Activated CD4-positive, alpha-beta memory T cell treated with anti-CD3 and anti-CD28 coated beads for 36 hours (primary cell): ENCODE data around the gene ZBTB9. TPM values are rescaled to one million over a fixed set of nuclear protein-coding genes. Genes with fewer than 3 reads are reported as not detected.

Source experiments
- CTCF ChIA-PET: fragments of 350-600 bp; sonication (Branson Sonifier 250); formaldehyde crosslinking; loops from one replicate; lab custom pipeline; 2021; ENCODE audit warnings: antibody characterized with exemption, inconsistent platforms; lab: Charles Lee
- POLR2A ChIA-PET: fragments of 350-600 bp; sonication (Branson Sonifier 250); formaldehyde crosslinking; loops from one replicate; lab custom pipeline; 2021; ENCODE audit warnings: antibody characterized with exemption; lab: Charles Lee
- DNase-seq: peaks from one replicate; pipeline ENCODE4 v3.0.0-alpha.2; 2020
- H3K27ac Mint-ChIP-seq: one replicate; pipeline ENCODE4 v1.8.0; 2021; ENCODE audit warnings: mixed read lengths
- H3K27me3 Mint-ChIP-seq: one replicate; pipeline ENCODE4 v1.8.0; 2021; ENCODE audit warnings: mixed read lengths
- H3K36me3 Mint-ChIP-seq: one replicate; pipeline ENCODE4 v1.8.0; 2021; ENCODE audit warnings: mixed read lengths
- H3K4me1 Mint-ChIP-seq: one replicate; pipeline ENCODE4 v1.8.0; 2021; ENCODE audit warnings: low read depth, mixed read lengths
- H3K4me3 Mint-ChIP-seq: one replicate; pipeline ENCODE4 v1.8.0; 2021; ENCODE audit warnings: mild to moderate bottlenecking, mixed read lengths
- H3K9me3 Mint-ChIP-seq: one replicate; pipeline ENCODE4 v1.8.0; 2021; ENCODE audit warnings: mixed read lengths
- intact Hi-C: fragments of 100-400 bp; cut with micrococcal nuclease; formaldehyde crosslinking; loops from one replicate; pipeline ENCODE4 v1.15.1; 2023
- total RNA-seq, 2 experiments: library from RNA; stranded (reverse); gene quantifications; one replicate each; pipeline ENCODE4 v1.2.3, GENCODE V29; 2021

Gene ZBTB9
- total RNA-seq, 2 experiments from 2014 or later, result 9.7 to 10.1 TPM

DNA sequence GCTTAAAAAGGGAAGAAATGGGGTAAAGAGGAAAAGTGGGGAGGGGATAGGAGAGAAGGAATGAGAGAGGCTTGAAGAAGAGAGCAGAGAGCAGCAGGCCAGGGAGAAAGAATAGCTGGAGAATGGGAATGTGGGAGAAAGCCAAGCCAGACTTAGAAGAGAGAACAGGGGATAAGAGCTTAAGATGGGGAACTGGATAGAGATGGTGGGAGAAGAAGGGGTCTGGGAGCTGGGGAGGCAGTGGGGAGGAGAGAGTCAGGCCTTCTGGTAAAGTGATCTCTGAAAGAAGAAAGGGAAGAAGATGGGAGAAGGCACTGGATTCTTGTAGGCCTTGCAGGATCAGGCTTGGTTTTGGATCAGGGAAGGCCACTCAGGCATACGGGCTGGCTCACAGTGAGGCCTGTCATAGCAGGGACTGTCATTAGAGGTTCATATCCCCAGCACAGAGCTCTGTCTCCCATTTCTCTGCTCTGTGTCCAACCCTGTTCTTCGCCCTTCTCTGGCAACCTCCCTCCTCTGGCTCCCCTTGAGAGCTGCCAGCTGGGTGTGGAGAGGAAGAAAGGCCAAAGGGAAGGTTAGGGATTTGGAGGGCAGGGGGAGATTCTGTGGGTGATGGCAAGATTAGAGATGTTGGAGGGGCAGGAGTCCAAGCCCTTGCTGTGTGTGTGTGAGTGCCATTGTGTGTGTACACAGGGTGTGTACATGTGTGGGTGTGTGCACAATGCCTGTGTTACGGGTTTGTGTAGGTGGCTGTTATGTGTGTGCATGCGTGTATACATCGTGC lies 25.2 kb upstream of the ZBTB9 start:
- ChIA-PET CTCF (interaction anchor here (0.6 to 2.7 kb wide), 7 partner anchors 11 to 153 kb away, joined by 3 to 9 read pairs (median 3); partner anchors contain the start of genes CUTA and ZBTB9), POLR2A (interaction anchor here (0.7 to 2.9 kb wide), 6 partner anchors 10 to 576 kb away, joined by 3 to 13 read pairs (median 4); partner anchors contain the start of genes KIFC1, TAP1 and ZBTB9)
- Mint-ChIP-seq H3K36me3 (peaks cover 7% of the 10 kb centered on the region), H3K9me3 (no peaks in the 10 kb centered on the region), H3K27me3 (no peaks in the 10 kb centered on the region), H3K4me1 (peaks cover 66% of the 10 kb centered on the region), H3K4me3 (peak overlapping the region; percentile 82), H3K27ac (peak overlapping the region; percentile 87)
- intact Hi-C loops, result no loop called here
- no peak for DNase-seq

DNA sequence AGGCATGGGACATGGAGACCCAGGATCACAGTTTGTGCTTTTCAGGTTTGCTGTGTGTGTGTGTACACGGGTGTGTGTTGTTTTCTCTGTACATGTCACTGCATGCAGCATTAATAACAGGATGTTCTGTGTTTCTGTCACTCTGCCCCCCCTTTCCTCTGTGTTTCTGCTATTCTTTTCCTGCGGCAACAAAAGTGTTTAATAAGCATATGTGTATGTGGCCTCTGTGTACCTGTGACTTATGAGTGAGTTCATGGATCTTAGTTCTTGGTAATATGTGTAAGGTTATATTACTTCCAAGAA lies 24.7 kb upstream of the ZBTB9 start:
- Mint-ChIP-seq H3K27ac (peak overlapping the region; percentile 87), H3K36me3 (peaks cover 3% of the 10 kb centered on the region), H3K9me3 (no peaks in the 10 kb centered on the region), H3K27me3 (no peaks in the 10 kb centered on the region), H3K4me3 (peak overlapping the region; percentile 82), H3K4me1 (peaks cover 60% of the 10 kb centered on the region)
- ChIA-PET POLR2A (interaction anchor here (1.1 to 2.9 kb wide), 2 partner anchors 11 to 25 kb away, joined by 5 to 13 read pairs; partner anchors contain the start of gene ZBTB9), CTCF (interaction anchor here (1.1 to 2.7 kb wide), 5 partner anchors 11 to 141 kb away, joined by 3 to 9 read pairs (median 6); partner anchors contain the start of genes CUTA and ZBTB9)
- intact Hi-C loops, result loop anchor here (2.0 kb wide), 1 partner anchor 25 kb away; the partner anchor contains the start of gene ZBTB9
- peak; percentile 26 for DNase-seq

DNA sequence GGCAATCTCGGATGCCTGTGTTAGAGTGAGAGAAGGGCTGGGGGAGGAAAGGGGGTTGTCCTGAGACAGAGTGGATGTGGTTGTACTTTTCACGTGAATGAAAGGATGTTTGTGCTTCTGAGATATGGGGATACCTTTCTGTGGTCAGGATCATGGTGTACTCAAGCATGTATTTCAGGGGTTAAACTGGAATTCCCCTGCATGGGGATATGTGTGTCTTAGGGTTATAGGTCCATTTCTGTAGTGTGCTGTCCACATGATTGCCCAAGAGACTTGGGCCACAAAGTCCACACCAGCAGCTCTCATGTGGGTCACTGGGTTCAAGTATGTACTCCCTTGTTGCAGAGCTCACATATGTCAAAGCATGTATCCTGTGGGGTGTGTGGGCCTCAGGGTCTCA lies 24.0 kb upstream of the ZBTB9 start:
- H3K27ac Mint-ChIP-seq, result peak overlapping the region; percentile 87
- peak overlapping the region; percentile 37 for H3K4me3 Mint-ChIP-seq
- H3K36me3 Mint-ChIP-seq, result peaks cover 5% of the 10 kb centered on the region
- no peak for DNase-seq
- ChIA-PET CTCF (interaction anchor here (1.1 to 2.7 kb wide), 4 partner anchors 12 to 150 kb away, joined by 5 to 10 read pairs (median 6); partner anchors contain the start of genes BAK1, CUTA and ZBTB9), POLR2A (interaction anchor here (1.0 to 2.9 kb wide), 2 partner anchors 24 to 153 kb away, joined by 3 to 13 read pairs; partner anchors contain the start of genes B3GALT4 and ZBTB9)
- peaks cover 54% of the 10 kb centered on the region for H3K4me1 Mint-ChIP-seq
- H3K9me3 Mint-ChIP-seq, result no peaks in the 10 kb centered on the region
- H3K27me3 Mint-ChIP-seq, result no peaks in the 10 kb centered on the region
- intact Hi-C loops, result loop anchor here (2.0 kb wide), 1 partner anchor 24 kb away; the partner anchor contains the start of gene ZBTB9

DNA sequence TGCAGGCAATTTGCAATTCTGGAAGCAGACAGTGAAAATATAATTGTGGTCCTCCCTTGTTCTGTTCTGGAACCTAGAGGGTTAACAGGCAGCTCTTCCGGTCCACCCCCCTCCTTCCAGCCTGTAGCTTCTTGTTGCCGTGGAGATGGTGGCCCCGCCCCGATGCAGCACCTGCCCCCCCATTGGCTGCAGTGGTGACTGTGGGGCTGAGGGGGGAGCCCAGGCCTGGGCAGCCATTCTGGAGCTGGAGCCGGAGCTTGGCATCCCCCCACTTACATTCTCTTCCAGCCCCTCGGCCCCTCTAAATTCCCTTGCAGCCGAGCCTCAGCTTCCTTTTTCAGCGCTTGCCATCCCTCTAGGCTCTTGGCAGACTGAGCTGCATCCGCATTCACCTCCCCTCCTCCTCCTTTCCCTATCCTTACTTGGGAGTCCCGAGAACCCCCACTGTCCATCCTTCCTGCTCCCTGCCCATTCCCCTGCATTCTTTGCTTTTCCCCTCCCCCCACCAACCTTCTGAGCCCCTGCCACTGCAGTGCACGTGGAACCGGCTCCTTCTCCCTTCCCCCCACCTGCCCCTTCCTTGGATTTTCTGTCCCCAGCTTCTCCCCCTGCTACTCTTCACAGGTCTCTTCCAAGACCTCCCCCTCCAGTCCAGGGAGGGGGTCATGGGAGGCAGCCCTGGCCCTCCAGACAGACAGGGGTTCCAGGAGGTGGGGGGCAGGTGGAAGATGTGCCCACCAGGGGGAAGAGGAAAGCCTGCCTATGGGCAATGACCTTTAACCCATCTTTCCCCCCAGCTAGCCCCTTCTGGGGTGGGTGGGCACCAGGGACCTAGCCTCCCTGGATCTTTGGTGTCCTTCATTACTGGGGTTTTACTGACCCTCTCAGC lies 23.1 kb upstream of the ZBTB9 start:
- peak; percentile 88 for DNase-seq
- peaks cover 11% of the 10 kb centered on the region for H3K36me3 Mint-ChIP-seq
- H3K4me1 Mint-ChIP-seq, result peaks cover 52% of the 10 kb centered on the region
- no peaks in the 10 kb centered on the region for H3K27me3 Mint-ChIP-seq
- H3K27ac Mint-ChIP-seq, result peak overlapping the region; percentile 87
- H3K9me3 Mint-ChIP-seq, result no peaks in the 10 kb centered on the region
- ChIA-PET POLR2A (interaction anchor here (1.0 to 2.9 kb wide), 2 partner anchors 23 to 154 kb away, joined by 3 to 13 read pairs; partner anchors contain the start of genes B3GALT4 and ZBTB9), CTCF (interaction anchor here (0.8 to 2.7 kb wide), 6 partner anchors 9 to 176 kb away, joined by 3 to 10 read pairs (median 6); partner anchors contain the start of genes BAK1, CUTA and ZBTB9)
- intact Hi-C loops, result loop anchor here (2.0 kb wide), 1 partner anchor 24 kb away; the partner anchor contains the start of gene ZBTB9
- peak overlapping the region; percentile 26 for H3K4me3 Mint-ChIP-seq

DNA sequence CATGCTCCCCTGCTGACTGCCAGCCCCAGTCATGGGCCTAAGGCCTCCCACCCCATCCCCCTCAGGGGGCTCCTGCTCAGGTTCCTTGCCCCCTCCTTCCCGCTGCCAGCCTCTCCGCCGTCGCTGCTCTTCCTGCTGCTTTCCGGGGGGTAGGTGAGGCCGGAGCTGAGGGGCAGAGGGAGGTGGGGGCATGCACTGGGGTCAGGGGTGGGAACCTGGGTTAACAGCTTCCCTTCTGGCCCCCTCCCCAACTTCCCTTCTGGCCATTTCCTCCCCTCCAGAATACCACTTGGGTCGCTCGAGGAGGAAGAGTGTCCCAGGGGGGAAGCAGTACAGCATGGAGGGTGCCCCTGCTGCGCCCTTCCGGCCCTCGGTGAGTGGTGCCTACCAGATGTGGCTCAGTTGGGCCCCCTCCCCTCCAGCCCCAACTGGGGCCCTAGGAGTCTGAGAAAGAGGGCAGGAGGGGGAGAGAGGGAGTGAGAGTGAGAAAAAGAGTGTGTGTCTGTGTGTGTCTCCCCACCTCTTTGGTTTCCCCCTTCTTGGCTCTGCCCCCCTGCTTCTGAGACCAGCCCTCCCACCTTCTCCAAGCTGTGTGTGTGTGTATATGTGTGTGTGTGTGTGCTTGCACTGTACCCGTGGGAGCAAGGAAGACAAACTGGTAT lies 22.4 kb upstream of the ZBTB9 start:
- no peaks in the 10 kb centered on the region for H3K27me3 Mint-ChIP-seq
- no peak overlapping the region for H3K4me3 Mint-ChIP-seq
- H3K36me3 Mint-ChIP-seq, result peaks cover 13% of the 10 kb centered on the region
- H3K9me3 Mint-ChIP-seq, result no peaks in the 10 kb centered on the region
- no peak overlapping the region for H3K27ac Mint-ChIP-seq
- DNase-seq, result no peak
- CTCF ChIA-PET, result interaction anchor here (0.6 kb wide), 2 partner anchors 39 to 105 kb away, joined by 3 read pairs; no protein-coding TSS in a partner anchor
- POLR2A ChIA-PET, result no interaction called here
- intact Hi-C loops, result loop anchor here (2.0 kb wide), 1 partner anchor 23 kb away; the partner anchor contains the start of gene ZBTB9
- peaks cover 51% of the 10 kb centered on the region for H3K4me1 Mint-ChIP-seq

DNA sequence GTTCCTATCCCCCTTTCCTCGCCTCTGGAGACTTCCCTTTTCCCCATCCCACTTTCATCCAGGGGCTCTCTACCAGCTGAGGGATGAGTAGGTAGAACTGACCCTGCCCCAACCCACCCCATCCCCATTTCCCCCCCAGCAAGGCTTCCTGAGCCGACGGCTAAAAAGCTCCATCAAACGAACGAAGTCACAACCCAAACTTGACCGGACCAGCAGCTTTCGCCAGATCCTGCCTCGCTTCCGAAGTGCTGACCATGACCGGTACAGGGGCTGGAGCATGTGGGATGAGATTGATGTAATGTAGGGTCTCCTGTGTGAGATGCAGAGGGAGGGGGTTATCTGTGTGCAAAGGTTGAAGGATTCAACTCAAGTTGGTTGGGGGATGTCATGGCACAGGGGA lies 21.8 kb upstream of the ZBTB9 start:
- H3K4me3 Mint-ChIP-seq, result no peak overlapping the region
- POLR2A ChIA-PET, result no interaction called here
- peaks cover 16% of the 10 kb centered on the region for H3K36me3 Mint-ChIP-seq
- H3K4me1 Mint-ChIP-seq, result peaks cover 46% of the 10 kb centered on the region
- DNase-seq, result no peak
- CTCF ChIA-PET, result interaction anchor here (0.6 kb wide), 2 partner anchors 38 to 104 kb away, joined by 3 read pairs; no protein-coding TSS in a partner anchor
- no peaks in the 10 kb centered on the region for H3K27me3 Mint-ChIP-seq
- H3K27ac Mint-ChIP-seq, result no peak overlapping the region
- H3K9me3 Mint-ChIP-seq, result no peaks in the 10 kb centered on the region
- intact Hi-C loops, result no loop called here

DNA sequence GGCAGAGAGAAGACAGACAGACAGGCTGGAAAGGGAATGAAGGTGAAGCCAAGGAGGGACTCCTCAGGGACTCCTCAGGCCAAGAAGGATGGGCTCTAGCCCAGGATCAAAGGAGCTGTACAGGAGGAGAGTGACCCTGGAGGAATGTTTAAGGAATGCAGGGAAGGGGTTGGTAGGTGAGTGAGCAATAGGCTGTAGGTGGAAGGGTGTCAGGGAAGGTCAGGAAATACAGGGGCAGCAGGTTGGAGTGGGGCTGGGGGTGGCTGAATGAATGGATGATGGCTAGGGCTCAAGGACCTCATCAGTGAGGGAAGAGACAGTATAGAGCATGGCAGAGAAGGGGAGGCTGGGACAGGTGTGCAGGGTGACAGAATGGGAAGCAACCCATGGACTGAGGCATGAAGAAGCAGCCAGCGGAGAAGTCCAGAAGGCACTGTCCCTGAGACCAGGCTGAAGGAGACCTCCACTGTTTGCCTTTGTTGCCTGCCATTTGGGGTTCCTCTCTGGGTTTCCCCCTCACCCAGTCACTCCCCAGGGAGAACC lies 21.3 kb upstream of the ZBTB9 start:
- ChIA-PET CTCF (interaction anchor here (0.6 kb wide), 1 partner anchor 38 kb away, joined by 3 read pairs; no protein-coding TSS in a partner anchor), POLR2A (no interaction called here)
- no peak for DNase-seq
- Mint-ChIP-seq H3K4me1 (peaks cover 46% of the 10 kb centered on the region), H3K4me3 (no peak overlapping the region), H3K27ac (no peak overlapping the region), H3K36me3 (peaks cover 16% of the 10 kb centered on the region), H3K9me3 (no peaks in the 10 kb centered on the region), H3K27me3 (no peaks in the 10 kb centered on the region)
- intact Hi-C loops, result no loop called here

DNA sequence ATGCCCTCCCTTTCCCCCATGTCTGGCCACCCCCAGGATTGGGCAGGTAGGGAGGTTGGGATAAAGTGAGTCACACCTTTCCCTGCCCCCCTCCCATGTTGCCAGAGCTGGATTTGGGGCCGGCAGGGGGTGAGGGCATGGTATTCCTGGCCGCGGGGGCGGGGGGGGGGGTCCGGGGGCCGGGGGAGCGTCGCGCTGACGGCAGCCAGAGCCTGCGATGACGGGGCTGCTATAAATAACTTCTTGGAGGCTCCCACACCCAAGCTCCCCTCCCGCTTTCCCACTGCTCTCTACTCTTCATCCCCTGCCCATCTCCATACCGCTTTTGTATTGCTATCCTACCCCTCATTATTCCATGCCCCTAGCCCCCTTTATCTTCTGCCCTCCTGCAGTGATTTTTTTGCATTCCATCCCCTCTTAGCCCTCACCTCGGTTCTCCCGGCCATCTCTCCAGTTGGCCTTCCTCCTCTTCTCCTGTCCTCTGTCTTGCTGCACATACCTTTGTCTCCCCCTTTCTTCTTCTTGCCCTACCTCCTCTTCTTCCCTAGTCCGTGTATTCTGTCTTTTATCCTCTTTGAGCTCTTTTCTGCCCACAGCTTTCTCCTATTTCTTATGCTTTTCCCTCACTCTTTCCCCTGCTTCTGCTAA lies 20.7 kb upstream of the ZBTB9 start:
- intact Hi-C loops, result no loop called here
- no peak for DNase-seq
- peaks cover 16% of the 10 kb centered on the region for H3K36me3 Mint-ChIP-seq
- ChIA-PET CTCF (no interaction called here), POLR2A (no interaction called here)
- H3K9me3 Mint-ChIP-seq, result no peaks in the 10 kb centered on the region
- H3K27ac Mint-ChIP-seq, result no peak overlapping the region
- peaks cover 42% of the 10 kb centered on the region for H3K4me1 Mint-ChIP-seq
- no peaks in the 10 kb centered on the region for H3K27me3 Mint-ChIP-seq
- no peak overlapping the region for H3K4me3 Mint-ChIP-seq

DNA sequence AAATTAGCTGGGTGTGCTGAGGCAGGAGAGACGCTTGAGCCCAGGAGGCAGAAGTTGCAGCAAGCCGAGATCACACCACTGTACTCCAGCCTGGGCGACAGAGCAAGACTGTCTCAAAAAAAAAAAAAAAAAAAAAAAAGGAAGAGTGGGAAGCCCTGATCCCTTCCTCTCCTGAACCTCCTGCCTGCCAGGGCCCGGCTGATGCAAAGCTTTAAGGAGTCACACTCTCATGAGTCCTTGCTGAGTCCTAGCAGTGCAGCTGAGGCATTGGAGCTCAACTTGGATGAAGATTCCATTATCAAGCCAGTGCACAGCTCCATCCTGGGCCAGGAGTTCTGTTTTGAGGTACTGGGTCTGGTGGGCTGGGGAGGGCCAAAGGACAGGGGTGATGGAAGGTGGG lies 19.4 kb upstream of the ZBTB9 start:
- no peaks in the 10 kb centered on the region for H3K27me3 Mint-ChIP-seq
- no peak for DNase-seq
- intact Hi-C loops, result no loop called here
- H3K4me3 Mint-ChIP-seq, result no peak overlapping the region
- peaks cover 19% of the 10 kb centered on the region for H3K36me3 Mint-ChIP-seq
- H3K9me3 Mint-ChIP-seq, result no peaks in the 10 kb centered on the region
- CTCF ChIA-PET, result interaction anchor here (1.1 kb wide), 1 partner anchor 173 kb away, joined by 3 read pairs; no protein-coding TSS in a partner anchor
- no peak overlapping the region for H3K27ac Mint-ChIP-seq
- POLR2A ChIA-PET, result no interaction called here
- H3K4me1 Mint-ChIP-seq, result peaks cover 29% of the 10 kb centered on the region

DNA sequence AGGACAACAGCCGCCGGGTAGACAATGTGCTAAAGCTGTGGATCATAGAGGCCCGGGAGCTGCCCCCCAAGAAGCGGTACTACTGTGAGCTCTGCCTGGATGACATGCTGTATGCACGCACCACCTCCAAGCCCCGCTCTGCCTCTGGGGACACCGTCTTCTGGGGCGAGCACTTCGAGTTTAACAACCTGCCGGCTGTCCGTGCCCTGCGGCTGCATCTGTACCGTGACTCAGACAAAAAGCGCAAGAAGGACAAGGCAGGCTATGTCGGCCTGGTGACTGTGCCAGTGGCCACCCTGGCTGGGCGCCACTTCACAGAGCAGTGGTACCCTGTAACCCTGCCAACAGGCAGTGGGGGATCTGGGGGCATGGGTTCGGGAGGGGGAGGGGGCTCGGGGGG lies 16.7 kb upstream of the ZBTB9 start:
- Mint-ChIP-seq H3K27me3 (no peaks in the 10 kb centered on the region), H3K4me1 (peaks cover 5% of the 10 kb centered on the region), H3K9me3 (no peaks in the 10 kb centered on the region), H3K36me3 (peaks cover 21% of the 10 kb centered on the region), H3K4me3 (no peak overlapping the region), H3K27ac (no peak overlapping the region)
- intact Hi-C loops, result no loop called here
- ChIA-PET CTCF (no interaction called here), POLR2A (no interaction called here)
- DNase-seq, result no peak
